OCI-LY3 (cell line): ENCODE data around the gene BCL7A.
A peak's percentile ranks its signal among the peaks of the same experiment; 100 is the strongest.

Experiments
- H2AFZ ChIP-seq: fragments of 200-600, 300-600 bp; shearing (Covaris generic); 2 replicates; pipeline ENCODE4 v1.6.0; 2014; ENCODE audit warnings: antibody characterized with exemption, low read depth, low read length
- H3K27ac ChIP-seq: fragments of 200-600, 300-600 bp; sonication (generic); 2 replicates; pipeline ENCODE4 v1.5.1; 2014; ENCODE audit warnings: mild to moderate bottlenecking, low read length, moderate library complexity, mixed read lengths
- H3K27me3 ChIP-seq: fragments of 200-600, 300-600 bp; sonication (generic); 2 replicates; pipeline ENCODE4 v1.6.1; 2014; ENCODE audit warnings: low read depth, low read length, mixed read lengths
- H3K36me3 ChIP-seq: fragments of 200-600, 300-600 bp; sonication (generic); replicated peaks from 2 replicates; pipeline ENCODE3; 2014; ENCODE audit warnings: low read depth, low read length, mixed read lengths
- H3K4me1 ChIP-seq: fragments of 300-600, 200-600 bp; sonication (generic); 2 replicates; pipeline ENCODE4 v1.6.1; 2014; ENCODE audit warnings: low read length, mixed read lengths
- H3K4me2 ChIP-seq: fragments of 200-600, 300-600 bp; sonication (generic); 2 replicates; pipeline ENCODE4 v1.6.1; 2014; ENCODE audit warnings: low read length, mixed read lengths
- H3K4me3 ChIP-seq: fragments of 300-600, 200-600 bp; sonication (generic); 2 replicates; pipeline ENCODE4 v1.5.1; 2014; ENCODE audit warnings: antibody characterized with exemption, mild to moderate bottlenecking, low read length, moderate library complexity
- H3K79me2 ChIP-seq: fragments of 300-600, 200-600 bp; shearing (Covaris generic); 2 replicates; pipeline ENCODE4 v1.6.1; 2014; ENCODE audit warnings: mild to moderate bottlenecking, low read length, mixed read lengths
- H3K9ac ChIP-seq: fragments of 300-600, 200-600 bp; shearing (Covaris generic); 2 replicates; pipeline ENCODE4 v1.6.0; 2014; ENCODE audit warnings: mild to moderate bottlenecking, low read length, moderate library complexity
- H3K9me3 ChIP-seq: fragments of 200-600, 300-600 bp; shearing (Covaris generic); 2 replicates; pipeline ENCODE4 v1.6.1; 2014; ENCODE audit warnings: low read length, mixed read lengths; ENCODE audit not compliant: insufficient read depth
- H4K20me1 ChIP-seq: fragments of 200-600, 300-600 bp; sonication (generic); 2 replicates; pipeline ENCODE4 v1.6.1; 2016; ENCODE audit warnings: low read length, mixed read lengths; ENCODE audit not compliant: insufficient read depth
- EZH2phosphoT487 ChIP-seq: fragments of 200-600 bp; shearing (Covaris generic); IDR thresholded peaks from 2 replicates; pipeline ENCODE4 v1.6.1; 2018; ENCODE audit warnings: antibody characterized with exemption, mixed run types, low read depth
- TF ChIP-seq, protein P1 (sequence below): fragments of 200-600, 300-600 bp; sonication (generic); IDR thresholded peaks from 2 replicates; pipeline ENCODE4 v1.5.1; 2014; ENCODE audit warnings: antibody characterized with exemption, low read length, low read depth

Gene BCL7A

DNA sequence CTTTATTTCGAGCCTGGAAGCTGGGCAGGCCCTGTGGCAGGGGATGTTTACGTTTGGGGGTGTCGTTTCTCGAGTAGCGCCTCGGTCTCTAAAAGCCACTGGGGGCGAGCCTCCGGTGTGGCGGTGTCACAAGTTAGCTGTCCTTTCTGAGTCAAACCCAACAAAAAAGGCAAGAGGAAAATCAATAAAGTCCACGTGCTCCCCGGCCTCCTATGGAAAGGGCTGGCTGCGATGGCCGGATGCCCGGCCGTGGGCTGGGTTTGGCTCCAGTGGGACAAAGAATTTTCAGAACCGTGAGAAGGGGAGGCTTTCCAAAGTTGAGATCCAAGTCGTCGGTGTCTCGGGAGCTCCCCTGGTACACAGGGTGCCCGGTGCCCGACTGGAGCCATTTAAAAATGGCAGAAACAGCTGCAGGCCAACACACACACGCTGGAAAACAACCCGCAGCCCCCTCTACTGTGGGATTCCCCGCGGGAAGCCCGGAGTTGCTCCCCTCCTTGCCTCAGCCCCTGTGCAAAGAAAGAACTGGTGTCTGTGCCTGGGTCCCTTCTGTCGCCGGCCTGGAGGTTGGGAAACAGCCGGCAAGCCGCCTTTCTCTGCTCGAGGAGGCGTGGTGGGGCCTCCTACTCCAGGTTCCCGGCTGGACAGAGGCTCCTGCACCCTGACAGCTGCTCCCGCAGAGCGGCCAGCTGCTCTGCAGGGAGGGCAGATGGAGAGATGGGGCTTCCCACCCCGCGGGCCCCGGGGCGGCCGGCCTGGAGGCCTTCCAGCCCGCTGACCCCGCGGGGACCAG, 1.9 kb downstream of the BCL7A start:
- peaks cover 78% of the 10 kb centered on the region for H3K79me2 ChIP-seq
- peaks cover 52% of the 10 kb centered on the region for H3K4me1 ChIP-seq
- no peak overlapping the region for H2AFZ ChIP-seq
- H3K4me2 ChIP-seq = peak overlapping the region; percentile 98
- peak overlapping the region; percentile 93 for H3K9ac ChIP-seq
- H3K9me3 ChIP-seq = peaks cover 11% of the 10 kb centered on the region; the same call in 1 of the 2 replicates
- TF ChIP-seq EZH2phosphoT487 = no peak
- TF ChIP-seq, protein P1, sequence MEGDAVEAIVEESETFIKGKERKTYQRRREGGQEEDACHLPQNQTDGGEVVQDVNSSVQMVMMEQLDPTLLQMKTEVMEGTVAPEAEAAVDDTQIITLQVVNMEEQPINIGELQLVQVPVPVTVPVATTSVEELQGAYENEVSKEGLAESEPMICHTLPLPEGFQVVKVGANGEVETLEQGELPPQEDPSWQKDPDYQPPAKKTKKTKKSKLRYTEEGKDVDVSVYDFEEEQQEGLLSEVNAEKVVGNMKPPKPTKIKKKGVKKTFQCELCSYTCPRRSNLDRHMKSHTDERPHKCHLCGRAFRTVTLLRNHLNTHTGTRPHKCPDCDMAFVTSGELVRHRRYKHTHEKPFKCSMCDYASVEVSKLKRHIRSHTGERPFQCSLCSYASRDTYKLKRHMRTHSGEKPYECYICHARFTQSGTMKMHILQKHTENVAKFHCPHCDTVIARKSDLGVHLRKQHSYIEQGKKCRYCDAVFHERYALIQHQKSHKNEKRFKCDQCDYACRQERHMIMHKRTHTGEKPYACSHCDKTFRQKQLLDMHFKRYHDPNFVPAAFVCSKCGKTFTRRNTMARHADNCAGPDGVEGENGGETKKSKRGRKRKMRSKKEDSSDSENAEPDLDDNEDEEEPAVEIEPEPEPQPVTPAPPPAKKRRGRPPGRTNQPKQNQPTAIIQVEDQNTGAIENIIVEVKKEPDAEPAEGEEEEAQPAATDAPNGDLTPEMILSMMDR = no peak
- H4K20me1 ChIP-seq = peaks cover 19% of the 10 kb centered on the region
- peak overlapping the region; percentile 81 for H3K4me3 ChIP-seq
- H3K36me3 ChIP-seq = peaks cover 13% of the 10 kb centered on the region
- H3K27ac ChIP-seq = peak overlapping the region; percentile 92
- H3K27me3 ChIP-seq = no peaks in the 10 kb centered on the region

DNA sequence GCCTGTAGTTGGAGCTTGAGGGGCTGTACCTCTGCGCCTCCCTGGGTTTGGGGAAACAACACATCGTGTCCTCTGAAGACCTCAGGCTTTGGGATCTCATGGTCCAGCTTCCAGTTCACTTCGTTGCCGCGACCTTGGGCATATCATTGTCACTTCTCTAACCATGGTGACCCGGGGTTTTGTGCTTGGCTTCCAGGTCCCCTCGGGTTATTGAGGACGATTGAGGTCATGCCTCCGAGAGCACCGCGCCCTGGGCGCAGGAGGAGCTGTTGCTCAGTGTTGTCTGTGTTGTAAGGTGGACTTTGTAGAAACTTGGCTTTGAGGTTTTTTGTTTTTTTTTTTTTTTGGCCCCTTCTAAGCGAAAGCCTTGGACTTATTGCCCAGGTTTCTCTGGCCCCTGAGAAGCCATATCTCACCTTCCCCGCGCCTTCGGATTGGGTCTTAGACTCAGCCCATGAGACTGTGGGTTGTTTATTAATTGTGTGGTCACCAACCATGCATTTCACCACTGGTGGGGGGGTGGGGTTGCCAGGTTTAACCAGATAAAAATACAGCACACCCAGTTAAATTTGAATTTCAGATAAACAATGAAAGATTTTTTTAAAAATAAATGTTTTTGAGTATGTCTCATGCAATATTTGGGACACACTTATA, 2.6 kb downstream of the BCL7A start:
- H3K9ac ChIP-seq = peak overlapping the region; percentile 93
- H3K27me3 ChIP-seq = no peaks in the 10 kb centered on the region
- H4K20me1 ChIP-seq = peaks cover 25% of the 10 kb centered on the region

GRCh38 chr12:122026706-122027333, 5.1 kb downstream of the BCL7A start:
- H3K4me1 ChIP-seq = peaks cover 75% of the 10 kb centered on the region
- H3K27me3 ChIP-seq = no peaks in the 10 kb centered on the region
- H3K4me3 ChIP-seq = no peak overlapping the region

More for the DNA sequence above, 2.6 kb downstream of the BCL7A start:
- Histone ChIP-seq H3K36me3 (peaks cover 13% of the 10 kb centered on the region), H3K4me3 (peak overlapping the region; percentile 81), H3K4me1 (peaks cover 59% of the 10 kb centered on the region), H2AFZ (no peak overlapping the region), H3K9me3 (peaks cover 6% of the 10 kb centered on the region; the same call in 1 of the 2 replicates), H3K27ac (peak overlapping the region; percentile 92), H3K4me2 (peak overlapping the region; percentile 98), H3K79me2 (peaks cover 85% of the 10 kb centered on the region)
- TF ChIP-seq, protein P1 = no peak
- no peak for TF ChIP-seq EZH2phosphoT487

More at GRCh38 chr12:122026706-122027333, 5.1 kb downstream of the BCL7A start:
- no peak overlapping the region; the same call in 1 of the 2 replicates for H3K27ac ChIP-seq
- peak overlapping the region; percentile 13; the same call in 1 of the 2 replicates for H3K4me2 ChIP-seq
- H3K9ac ChIP-seq = no peak overlapping the region
- no peak overlapping the region for H2AFZ ChIP-seq
- peaks cover 48% of the 10 kb centered on the region for H4K20me1 ChIP-seq
- no peaks in the 10 kb centered on the region for H3K9me3 ChIP-seq
- TF ChIP-seq EZH2phosphoT487 = no peak
- TF ChIP-seq, protein P1 = peak; percentile 17; the same call in 1 of the 2 replicates
- H3K36me3 ChIP-seq = peaks cover 17% of the 10 kb centered on the region
- peaks cover 95% of the 10 kb centered on the region for H3K79me2 ChIP-seq
